Colonic mucosa (tissue), 4 donors: ENCODE data around the gene ATXN1. TPM values are rescaled to one million over a fixed set of nuclear protein-coding genes. Genes with fewer than 3 reads are reported as not detected.

Experiments used
- DNase-seq: peaks from one replicate; pipeline ENCODE4 v3.0.0-alpha.2; 2020
- H3K27ac ChIP-seq: fragments of 200-600 bp; one replicate; pipeline ENCODE4 v1.8.0; 2021
- H3K27me3 ChIP-seq: fragments of 200-600 bp; one replicate; pipeline ENCODE4 v1.8.0; 2021
- H3K36me3 ChIP-seq: fragments of 200-600 bp; one replicate; pipeline ENCODE4 v1.8.0; 2021
- H3K4me1 ChIP-seq: fragments of 200-600 bp; one replicate; pipeline ENCODE4 v1.8.0; 2021; ENCODE audit warnings: mild to moderate bottlenecking
- H3K4me3 ChIP-seq: fragments of 200-600 bp; one replicate; pipeline ENCODE4 v1.8.0; 2021
- H3K9ac ChIP-seq, 2 donors: one replicate each; pipeline ENCODE4 v1.7.0; 2013; ENCODE audit warnings: control low read depth in 2 of 2, low read depth in 2 of 2, low read length in 2 of 2
- H3K9me3 ChIP-seq: fragments of 200-600 bp; one replicate; pipeline ENCODE4 v1.8.0; 2021
- CTCF ChIP-seq: fragments of 200-600 bp; IDR thresholded peaks from one replicate; pipeline ENCODE4 v1.8.0; 2022; ENCODE audit warnings: antibody characterized with exemption, mild to moderate bottlenecking
- intact Hi-C: fragments of 100-400 bp; cut with DNase I; formaldehyde crosslinking; loops from one replicate; pipeline ENCODE4 v1.14.1; 2022
- total RNA-seq, 2 donors: library from RNA; stranded (reverse); fragmentation: NEBNext Ultra II Directional in 1 of 2; extraction: Animal tissue kit (Norgen Biotek cat#: 25700) in 1 of 2; gene quantifications; one replicate each; pipeline ENCODE4 v1.2.1, GENCODE V29; 2021
- donor health status: healthy.
- donor health status: DM: no; HTN: no; CAD: no.
- donor health status: DM: no; HTN: no; CAD: no.

The ATXN1 gene
- total RNA-seq, 2 donors from 2014 or later, result 24.5 to 41.9 TPM

GRCh38 chr6:16626650-16627049 lies 134.6 kb downstream of the ATXN1 start:
- Histone ChIP-seq H3K9me3 (no peaks in the 10 kb centered on the region), H3K36me3 (no peaks in the 10 kb centered on the region), H3K27me3 (no peaks in the 10 kb centered on the region), H3K4me3 (no peak overlapping the region), H3K27ac (no peak overlapping the region), H3K4me1 (no peaks in the 10 kb centered on the region), H3K9ac (no peak overlapping the region)
- no peak for TF ChIP-seq CTCF
- no peak for DNase-seq
- intact Hi-C loops, result no loop called here

DNA sequence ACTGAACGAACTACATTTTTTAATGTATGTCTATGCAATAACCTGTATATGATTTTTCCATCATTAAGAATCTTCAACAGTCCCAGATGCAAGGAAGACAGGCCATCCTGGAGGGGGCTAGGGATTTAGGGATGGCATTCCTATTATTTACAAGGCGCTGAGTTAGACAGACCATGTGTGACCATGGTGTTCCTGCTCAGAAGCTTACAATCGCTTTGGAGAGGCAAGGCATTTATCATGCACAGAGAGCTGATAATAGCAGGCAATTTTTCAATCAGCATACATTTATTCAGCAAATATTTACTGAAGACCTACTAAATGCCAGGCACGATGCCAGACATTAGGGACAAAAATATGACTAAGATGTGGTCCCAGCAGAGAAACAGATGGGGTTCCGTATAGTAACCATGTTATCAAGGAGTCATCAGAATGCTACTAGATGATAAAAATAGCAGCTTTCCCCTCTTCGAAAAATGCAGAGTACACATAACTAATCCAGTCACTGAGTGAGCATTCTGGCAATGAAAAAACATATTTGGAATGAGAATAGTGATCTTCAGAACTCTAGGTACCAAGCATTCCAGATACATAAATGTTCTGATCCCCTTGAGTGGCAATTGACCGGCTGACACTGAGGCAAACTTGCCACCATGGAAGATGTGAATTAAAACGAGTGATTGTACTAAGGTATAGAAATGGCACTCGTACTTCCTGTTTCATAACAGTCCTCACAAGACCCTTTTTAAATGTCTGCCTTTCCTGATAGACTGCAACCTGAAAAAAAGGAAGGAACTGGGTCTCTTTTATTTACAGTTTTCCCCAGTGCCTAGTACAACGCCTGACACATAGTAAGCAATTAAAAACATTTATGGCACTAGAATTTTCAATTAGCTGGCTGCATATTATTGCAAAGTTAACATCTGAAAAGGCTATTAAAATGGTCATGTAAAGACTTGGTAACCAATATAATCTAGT lies 135.7 kb downstream of the ATXN1 start:
- H3K9me3 ChIP-seq, result no peaks in the 10 kb centered on the region
- H3K4me3 ChIP-seq, result no peak overlapping the region
- H3K27ac ChIP-seq, result no peak overlapping the region
- TF ChIP-seq CTCF, result no peak
- H3K36me3 ChIP-seq, result no peaks in the 10 kb centered on the region
- no peaks in the 10 kb centered on the region for H3K27me3 ChIP-seq
- no peaks in the 10 kb centered on the region for H3K4me1 ChIP-seq
- intact Hi-C loops, result no loop called here
- H3K9ac ChIP-seq, result no peak overlapping the region
- no peak for DNase-seq

- H3K4me1 ChIP-seq, result no peaks in the 10 kb centered on the region
- DNase-seq, result no peak
- no peak overlapping the region for H3K9ac ChIP-seq
- no peaks in the 10 kb centered on the region for H3K9me3 ChIP-seq
- no peak for TF ChIP-seq CTCF
- H3K27me3 ChIP-seq, result no peaks in the 10 kb centered on the region
- intact Hi-C loops, result no loop called here
- H3K27ac ChIP-seq, result no peak overlapping the region
- H3K4me3 ChIP-seq, result no peak overlapping the region
- no peaks in the 10 kb centered on the region for H3K36me3 ChIP-seq
Observed at GRCh38 chr6:16624636-16625290, 136.5 kb downstream of the ATXN1 start.

GRCh38 chr6:16623731-16624130 lies 137.5 kb downstream of the ATXN1 start:
- no peak overlapping the region for H3K4me3 ChIP-seq
- no peak overlapping the region for H3K9ac ChIP-seq
- TF ChIP-seq CTCF, result no peak
- H3K4me1 ChIP-seq, result no peaks in the 10 kb centered on the region
- no peaks in the 10 kb centered on the region for H3K9me3 ChIP-seq
- DNase-seq, result no peak
- no peaks in the 10 kb centered on the region for H3K36me3 ChIP-seq
- intact Hi-C loops, result no loop called here
- H3K27ac ChIP-seq, result no peak overlapping the region
- no peaks in the 10 kb centered on the region for H3K27me3 ChIP-seq

DNA sequence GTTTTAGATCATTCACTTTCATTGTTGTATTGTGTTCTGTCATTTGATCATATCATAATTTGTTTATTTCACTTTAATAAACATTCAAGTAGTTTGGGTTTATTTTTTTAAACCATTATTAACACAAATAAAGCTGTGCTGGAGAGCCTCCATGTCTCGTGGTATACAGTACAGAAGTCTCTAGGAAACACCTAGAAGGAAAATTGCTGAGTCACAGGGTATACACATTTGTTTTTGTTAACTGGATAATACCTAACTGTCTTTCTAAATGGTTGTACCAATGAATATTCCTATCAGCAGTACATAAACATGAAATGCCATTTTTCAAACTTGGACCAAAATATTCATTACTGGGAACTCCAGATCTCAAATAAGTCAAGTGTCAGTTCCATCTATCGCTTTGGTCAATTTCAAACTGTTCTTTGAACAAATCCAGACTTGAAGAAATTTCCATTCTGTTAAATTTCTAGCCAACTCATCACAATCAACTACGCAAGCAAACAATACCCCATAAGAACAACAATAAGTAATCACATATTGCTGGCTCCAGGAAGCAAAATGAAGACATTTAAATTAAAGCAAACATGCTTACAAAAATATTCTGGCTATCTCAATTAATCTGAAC lies 138.1 kb downstream of the ATXN1 start:
- Histone ChIP-seq H3K4me1 (no peaks in the 10 kb centered on the region), H3K9me3 (no peaks in the 10 kb centered on the region), H3K27me3 (no peaks in the 10 kb centered on the region), H3K27ac (no peak overlapping the region), H3K9ac (no peak overlapping the region), H3K4me3 (no peak overlapping the region), H3K36me3 (no peaks in the 10 kb centered on the region)
- DNase-seq, result no peak
- intact Hi-C loops, result no loop called here
- no peak for TF ChIP-seq CTCF
